Measurements from ENCODE around the gene NUF2. TPM values are rescaled to one million over a fixed set of nuclear protein-coding genes. Genes with fewer than 3 reads are reported as not detected.
A peak's percentile ranks its signal among the peaks of the same experiment; 100 is the strongest.
"Not testable (repeated sequence)": the region's sequence is repeated elsewhere in the genome, so short reads cannot be mapped to it uniquely, and the experiment has no call there.

The NUF2 gene
- total RNA-seq, 4 donors from 2014 or later: 2.9 to 13.4 (median 8.2) TPM

DNA sequence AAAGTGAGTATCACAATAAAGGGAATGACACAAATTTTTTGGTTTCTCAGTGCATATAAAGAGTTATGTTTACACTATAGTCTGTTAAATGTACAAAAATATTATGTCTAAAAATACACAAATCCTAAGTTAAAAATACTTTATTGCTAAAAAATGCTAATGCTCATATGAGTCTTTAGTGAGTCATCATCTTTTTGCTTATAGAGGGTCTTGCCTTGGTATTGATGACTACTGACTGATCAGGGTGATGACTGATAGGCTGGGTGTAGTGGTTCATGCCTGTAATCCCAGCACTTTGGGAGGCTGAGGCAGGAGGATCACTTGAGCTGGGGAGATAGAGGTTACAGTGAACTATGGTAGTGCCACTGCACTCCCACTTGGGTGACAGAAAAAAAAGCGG, 12.9 kb upstream of the NUF2 start:
- Histone ChIP-seq H3K4me3 (no peak overlapping the region), H3K27ac (no peak overlapping the region), H3K4me1 (no peaks in the 10 kb centered on the region), H3K36me3 (peaks cover 0 to 6% (median 0%) of the 10 kb centered on the region in 3 donors), H3K27me3 (no peaks in the 10 kb centered on the region), H3K9me3 (no peaks in the 10 kb centered on the region)
- 100% methylated on average over 1 of the region's 1 CpG for WGBS, 2 donors
- intact Hi-C loops (cut with DNase I): no loop called here
- no peak for TF ChIP-seq CTCF (IDR thresholded peaks at IDR 0.05)
- no peak for TF ChIP-seq POLR2A (IDR thresholded peaks at IDR 0.05)
- no peak for DNase-seq

GRCh38 chr1:163315773-163316374, 5.9 kb upstream of the NUF2 start:
- TF ChIP-seq CTCF (IDR thresholded peaks at IDR 0.05) (peak; percentile 62 to 81 (median 64)), POLR2A (IDR thresholded peaks at IDR 0.05) (no peak)
- Histone ChIP-seq H3K9me3 (no peaks in the 10 kb centered on the region), H3K4me3 (no peak overlapping the region), H3K4me1 (peaks cover 0 to 7% (median 1%) of the 10 kb centered on the region in 3 donors), H3K27me3 (no peaks in the 10 kb centered on the region), H3K27ac (no peak overlapping the region), H3K36me3 (peaks cover 0 to 23% (median 0%) of the 10 kb centered on the region in 3 donors)
- DNase-seq: no peak
- WGBS, 2 donors: 46 to 57% methylated on average over 6 of the region's 6 CpGs
- intact Hi-C loops (cut with DNase I): no loop called here

DNA sequence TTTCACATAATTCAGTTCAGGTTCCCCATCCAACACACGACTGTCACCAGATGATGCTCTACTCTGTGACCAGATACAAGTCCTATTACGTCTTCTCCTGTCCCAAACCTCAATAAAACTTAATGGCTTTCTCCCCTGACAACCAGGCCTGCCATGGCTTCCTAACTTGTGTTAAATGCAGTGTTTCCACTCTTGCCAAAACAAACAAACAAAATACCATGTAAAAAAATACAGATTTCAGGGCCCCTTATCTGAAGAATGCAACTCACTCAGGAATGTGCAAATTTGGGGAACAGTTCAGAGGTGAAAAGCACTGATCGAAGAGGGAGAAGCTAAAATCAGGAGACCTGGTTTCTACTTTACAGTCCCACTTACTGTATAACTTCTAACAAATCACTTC, 863 bp upstream of the NUF2 start:
- Histone ChIP-seq H3K27ac (peak overlapping the region; percentile 62 to 90 (median 82)), H3K9me3 (no peaks in the 10 kb centered on the region), H3K36me3 (peaks cover 0 to 23% (median 0%) of the 10 kb centered on the region in 3 donors), H3K27me3 (no peaks in the 10 kb centered on the region), H3K4me1 (peaks cover 8 to 25% (median 10%) of the 10 kb centered on the region in 3 donors), H3K4me3 (peak overlapping the region; percentile 47 to 73 (median 62))
- TF ChIP-seq POLR2A (IDR thresholded peaks at IDR 0.05): no peak
- no peak for DNase-seq
- WGBS, 2 donors: 26 to 36% methylated on average over 3 of the region's 3 CpGs
- intact Hi-C loops (cut with DNase I): no loop called here

DNA sequence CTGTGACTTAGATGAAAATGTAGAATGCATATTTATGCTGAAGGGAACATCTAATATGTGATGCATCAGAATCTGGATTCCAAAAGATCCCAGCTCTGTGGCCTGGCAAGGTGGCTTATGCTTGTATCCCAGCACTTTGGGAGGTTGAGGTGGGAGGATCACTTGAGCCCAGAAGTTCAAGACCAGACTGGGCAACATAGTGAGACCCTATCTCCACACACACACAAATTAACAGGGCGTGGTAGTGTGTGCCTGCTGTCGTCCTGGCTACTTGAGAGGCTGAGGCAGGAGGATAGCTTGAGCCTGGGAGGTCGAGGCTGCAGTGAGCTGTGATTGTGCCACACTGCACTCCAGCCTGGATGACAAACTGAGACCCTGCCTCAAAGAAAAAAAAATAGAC, 1.6 kb downstream of the NUF2 start:
- DNase-seq; intact Hi-C loops (cut with DNase I): not testable (repeated sequence)
- 82 to 100% methylated on average over 1 to 3 of the region's 3 CpGs for WGBS, 2 donors

DNA sequence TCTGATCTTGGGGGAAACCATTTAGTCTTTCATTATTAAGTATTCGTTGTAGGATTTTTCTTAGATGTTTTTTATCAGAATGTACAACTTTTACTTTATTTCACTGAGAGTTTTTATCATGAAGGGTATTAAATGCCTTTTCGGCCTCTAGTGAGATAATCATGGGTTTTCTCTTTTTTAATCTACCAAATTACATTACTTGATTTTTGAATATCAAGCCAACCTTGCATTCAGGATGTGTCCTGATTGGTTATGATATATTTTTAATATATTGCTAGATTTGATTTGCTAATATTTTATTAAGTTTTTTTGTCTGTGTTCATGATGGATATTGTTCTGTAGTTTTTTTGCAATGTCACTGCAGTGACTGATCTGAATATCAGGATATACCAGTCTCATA, 9.4 kb downstream of the NUF2 start:
- Histone ChIP-seq H3K27ac (no peak overlapping the region), H3K4me1 (no peaks in the 10 kb centered on the region), H3K9me3 (peaks cover 0 to 12% (median 0%) of the 10 kb centered on the region in 3 donors), H3K4me3 (no peak overlapping the region), H3K27me3 (no peaks in the 10 kb centered on the region), H3K36me3 (peaks cover 0 to 6% (median 0%) of the 10 kb centered on the region in 3 donors)
- DNase-seq: no peak
- 89 to 98% methylated on average over 2 of the region's 2 CpGs for WGBS, 2 donors
- intact Hi-C loops (cut with DNase I): no loop called here
- TF ChIP-seq CTCF (IDR thresholded peaks at IDR 0.05) (no peak), POLR2A (IDR thresholded peaks at IDR 0.05) (no peak)

More for the DNA sequence above, 1.6 kb downstream of the NUF2 start:
- not testable (repeated sequence) for H3K4me3 ChIP-seq, H3K9me3 ChIP-seq, H3K27me3 ChIP-seq, H3K36me3 ChIP-seq, H3K27ac ChIP-seq
- H3K4me1 ChIP-seq: peaks cover 8 to 25% (median 10%) of the 10 kb centered on the region in 3 donors

- peaks cover 0 to 12% (median 0%) of the 10 kb centered on the region in 3 donors for H3K9me3 ChIP-seq
- no peaks in the 10 kb centered on the region for H3K4me1 ChIP-seq
- H3K27ac ChIP-seq: no peak overlapping the region
- intact Hi-C loops (cut with DNase I): no loop called here
- WGBS, 2 donors: 87 to 100% methylated on average over 1 of the region's 1 CpG
- TF ChIP-seq POLR2A (IDR thresholded peaks at IDR 0.05): no peak
- no peak for TF ChIP-seq CTCF (IDR thresholded peaks at IDR 0.05)
- peaks cover 0 to 6% (median 0%) of the 10 kb centered on the region in 3 donors for H3K36me3 ChIP-seq
- no peak for DNase-seq
- H3K4me3 ChIP-seq: no peak overlapping the region
- H3K27me3 ChIP-seq: no peaks in the 10 kb centered on the region
Observed at GRCh38 chr1:163335216-163335615, 13.5 kb downstream of the NUF2 start.
